ENCODE measurements around the gene OR1I1.

The OR1I1 gene

GRCh38 chr19:15118248-15118647 is 36.2 kb downstream of the OR1I1 start:
- Mint-ChIP-seq H3K4me3 (no peak overlapping the region), H3K9me3 (no peaks in the 10 kb centered on the region), H3K27me3 (no peaks in the 10 kb centered on the region), H3K36me3 (peaks cover 50% of the 10 kb centered on the region), H3K4me1 (no peaks in the 10 kb centered on the region), H3K27ac (no peak overlapping the region)
- CTCF ChIA-PET = no interaction called here
- no peak for DNase-seq

GRCh38 chr19:15118789-15119494 is 36.9 kb downstream of the OR1I1 start:
- Mint-ChIP-seq H3K9me3 (no peaks in the 10 kb centered on the region), H3K27ac (no peak overlapping the region), H3K36me3 (peaks cover 51% of the 10 kb centered on the region), H3K4me1 (peaks cover 6% of the 10 kb centered on the region), H3K27me3 (no peaks in the 10 kb centered on the region), H3K4me3 (no peak overlapping the region)
- DNase-seq = no peak
- CTCF ChIA-PET = interaction anchor here (2.1 kb wide), 1 partner anchor 18 kb away, joined by 9 read pairs; no protein-coding TSS in a partner anchor

GRCh38 chr19:15120135-15121026 is 38.4 kb downstream of the OR1I1 start:
- Mint-ChIP-seq H3K36me3 (peaks cover 53% of the 10 kb centered on the region), H3K9me3 (no peaks in the 10 kb centered on the region), H3K4me3 (no peak overlapping the region), H3K27me3 (no peaks in the 10 kb centered on the region), H3K27ac (no peak overlapping the region), H3K4me1 (peaks cover 15% of the 10 kb centered on the region)
- DNase-seq = no peak
- CTCF ChIA-PET = interaction anchor here (2.1 kb wide), 1 partner anchor 19 kb away, joined by 9 read pairs; no protein-coding TSS in a partner anchor

- H3K9me3 Mint-ChIP-seq = no peaks in the 10 kb centered on the region
- no peak for DNase-seq
- CTCF ChIA-PET = interaction anchor here (2.7 kb wide), 1 partner anchor 21 kb away, joined by 9 read pairs; no protein-coding TSS in a partner anchor
- no peak overlapping the region for H3K4me3 Mint-ChIP-seq
- no peaks in the 10 kb centered on the region for H3K27me3 Mint-ChIP-seq
- H3K36me3 Mint-ChIP-seq = peaks cover 46% of the 10 kb centered on the region
- no peak overlapping the region for H3K27ac Mint-ChIP-seq
- peaks cover 25% of the 10 kb centered on the region for H3K4me1 Mint-ChIP-seq
Observed at GRCh38 chr19:15122331-15123030, 40.5 kb downstream of the OR1I1 start.

GRCh38 chr19:15123031-15123890 is 41.2 kb downstream of the OR1I1 start:
- Mint-ChIP-seq H3K4me1 (peaks cover 25% of the 10 kb centered on the region), H3K27ac (no peak overlapping the region), H3K4me3 (peak overlapping the region; percentile 83), H3K27me3 (no peaks in the 10 kb centered on the region), H3K36me3 (peaks cover 39% of the 10 kb centered on the region), H3K9me3 (no peaks in the 10 kb centered on the region)
- DNase-seq = no peak
- CTCF ChIA-PET = interaction anchor here (2.7 kb wide), 1 partner anchor 21 kb away, joined by 9 read pairs; no protein-coding TSS in a partner anchor

- no peaks in the 10 kb centered on the region for H3K9me3 Mint-ChIP-seq
- no peak for DNase-seq
- peak overlapping the region; percentile 83 for H3K4me3 Mint-ChIP-seq
- peaks cover 28% of the 10 kb centered on the region for H3K4me1 Mint-ChIP-seq
- peaks cover 33% of the 10 kb centered on the region for H3K36me3 Mint-ChIP-seq
- CTCF ChIA-PET = interaction anchor here (1.1 to 2.7 kb wide), 3 partner anchors 22 to 32 kb away, joined by 3 to 9 read pairs (median 5); no protein-coding TSS in a partner anchor
- no peaks in the 10 kb centered on the region for H3K27me3 Mint-ChIP-seq
- peak overlapping the region; percentile 96 for H3K27ac Mint-ChIP-seq
Observed at GRCh38 chr19:15123900-15124299, 41.9 kb downstream of the OR1I1 start.

GRCh38 chr19:15124572-15125231 is 42.7 kb downstream of the OR1I1 start:
- Mint-ChIP-seq H3K9me3 (no peaks in the 10 kb centered on the region), H3K36me3 (peaks cover 27% of the 10 kb centered on the region), H3K27me3 (no peaks in the 10 kb centered on the region), H3K4me3 (peak overlapping the region; percentile 83), H3K4me1 (peaks cover 36% of the 10 kb centered on the region), H3K27ac (peak overlapping the region; percentile 96)
- no peak for DNase-seq
- CTCF ChIA-PET = interaction anchor here (0.7 to 2.7 kb wide), 4 partner anchors 23 to 63 kb away, joined by 3 to 9 read pairs (median 4); no protein-coding TSS in a partner anchor

- peaks cover 20% of the 10 kb centered on the region for H3K36me3 Mint-ChIP-seq
- CTCF ChIA-PET = no interaction called here
- H3K4me3 Mint-ChIP-seq = peak overlapping the region; percentile 83
- H3K27me3 Mint-ChIP-seq = no peaks in the 10 kb centered on the region
- no peaks in the 10 kb centered on the region for H3K9me3 Mint-ChIP-seq
- DNase-seq = peak; percentile 99
- peaks cover 44% of the 10 kb centered on the region for H3K4me1 Mint-ChIP-seq
- peak overlapping the region; percentile 96 for H3K27ac Mint-ChIP-seq
Observed at GRCh38 chr19:15125232-15126067, 43.4 kb downstream of the OR1I1 start.

GRCh38 chr19:15126131-15126910 is 44.3 kb downstream of the OR1I1 start:
- CTCF ChIA-PET = interaction anchor here (0.8 kb wide), 1 partner anchor 47 kb away, joined by 3 read pairs; no protein-coding TSS in a partner anchor
- Mint-ChIP-seq H3K36me3 (peaks cover 12% of the 10 kb centered on the region), H3K4me1 (peaks cover 47% of the 10 kb centered on the region), H3K4me3 (no peak overlapping the region), H3K27me3 (no peaks in the 10 kb centered on the region), H3K9me3 (no peaks in the 10 kb centered on the region), H3K27ac (no peak overlapping the region)
- no peak for DNase-seq

GRCh38 chr19:15128162-15128770 is 46.3 kb downstream of the OR1I1 start:
- no peak overlapping the region for H3K27ac Mint-ChIP-seq

GRCh38 chr19:15129856-15130585 is 48.0 kb downstream of the OR1I1 start:
- peak overlapping the region; percentile 75 for H3K27ac Mint-ChIP-seq
- H3K27me3 Mint-ChIP-seq = no peaks in the 10 kb centered on the region
- H3K4me1 Mint-ChIP-seq = peaks cover 34% of the 10 kb centered on the region
- H3K36me3 Mint-ChIP-seq = no peaks in the 10 kb centered on the region
- CTCF ChIA-PET = interaction anchor here (2.1 kb wide), 1 partner anchor 29 kb away, joined by 7 read pairs; no protein-coding TSS in a partner anchor
- peak; percentile 47 for DNase-seq
- H3K4me3 Mint-ChIP-seq = no peak overlapping the region
- H3K9me3 Mint-ChIP-seq = no peaks in the 10 kb centered on the region

More at GRCh38 chr19:15128162-15128770, 46.3 kb downstream of the OR1I1 start:
- H3K4me1 Mint-ChIP-seq = peaks cover 48% of the 10 kb centered on the region
- no peak overlapping the region for H3K4me3 Mint-ChIP-seq
- no peaks in the 10 kb centered on the region for H3K27me3 Mint-ChIP-seq
- H3K36me3 Mint-ChIP-seq = peaks cover 5% of the 10 kb centered on the region
- CTCF ChIA-PET = no interaction called here
- DNase-seq = no peak
- H3K9me3 Mint-ChIP-seq = no peaks in the 10 kb centered on the region

Data from activated naive CD4-positive, alpha-beta T cell treated with anti-CD3 and anti-CD28 coated beads, Interleukin-2, amount 10 ng/mL, durations not matched to agents 7 days and 5 days (primary cell).